Upper lobe of left lung (tissue), 4 donors: ENCODE measurements around the gene THNSL1.

Experiments
- EP300 ChIP-seq, 4 donors: sonication (generic); formaldehyde crosslinking; IDR thresholded peaks; one replicate each; pipeline ENCODE4 v1.5.1; 2017; ENCODE audit warnings: antibody characterized with exemption in 4 of 4, control low read depth in 2 of 4
- POLR2A ChIP-seq, 4 donors: fragments of 450-650 bp; IDR thresholded peaks; one replicate each; pipeline ENCODE4 v1.5.1; 2016 to 2017; ENCODE audit warnings: antibody characterized with exemption in 4 of 4, mild to moderate bottlenecking in 2 of 4
- TF ChIP-seq, protein P1 (sequence below), 6 experiments: fragments of 450-650 bp in 4 of 6; fragments of 200-600 bp in 2 of 6; sonication (generic) in 2 of 6; IDR thresholded peaks; one replicate each; pipeline ENCODE4 v1.5.1; 2016 to 2019; ENCODE audit warnings: antibody characterized with exemption in 6 of 6

DNA sequence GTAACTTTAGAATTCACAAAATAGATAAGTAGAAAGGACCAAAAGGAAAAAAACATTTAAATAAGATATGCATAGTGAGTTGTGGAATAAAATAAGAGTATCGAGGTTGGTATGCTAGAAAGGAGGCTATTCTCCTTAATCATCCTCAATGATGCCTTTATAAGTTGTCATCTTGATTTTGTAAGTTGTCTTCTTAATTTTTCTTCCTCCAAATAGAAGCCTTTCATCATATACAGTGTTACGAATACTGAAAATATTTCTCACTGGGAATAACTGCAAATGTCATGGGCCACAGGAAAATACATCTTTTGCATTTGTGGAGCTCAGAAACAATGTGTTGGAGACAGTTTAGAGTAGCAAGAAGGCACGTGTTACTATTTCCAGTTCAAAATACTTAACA, 32.5 kb upstream of the THNSL1 start:
- TF ChIP-seq EP300 (IDR thresholded peaks at IDR 0.05) (no peak), POLR2A (IDR thresholded peaks at IDR 0.05) (no peak)
- TF ChIP-seq, protein P1, sequence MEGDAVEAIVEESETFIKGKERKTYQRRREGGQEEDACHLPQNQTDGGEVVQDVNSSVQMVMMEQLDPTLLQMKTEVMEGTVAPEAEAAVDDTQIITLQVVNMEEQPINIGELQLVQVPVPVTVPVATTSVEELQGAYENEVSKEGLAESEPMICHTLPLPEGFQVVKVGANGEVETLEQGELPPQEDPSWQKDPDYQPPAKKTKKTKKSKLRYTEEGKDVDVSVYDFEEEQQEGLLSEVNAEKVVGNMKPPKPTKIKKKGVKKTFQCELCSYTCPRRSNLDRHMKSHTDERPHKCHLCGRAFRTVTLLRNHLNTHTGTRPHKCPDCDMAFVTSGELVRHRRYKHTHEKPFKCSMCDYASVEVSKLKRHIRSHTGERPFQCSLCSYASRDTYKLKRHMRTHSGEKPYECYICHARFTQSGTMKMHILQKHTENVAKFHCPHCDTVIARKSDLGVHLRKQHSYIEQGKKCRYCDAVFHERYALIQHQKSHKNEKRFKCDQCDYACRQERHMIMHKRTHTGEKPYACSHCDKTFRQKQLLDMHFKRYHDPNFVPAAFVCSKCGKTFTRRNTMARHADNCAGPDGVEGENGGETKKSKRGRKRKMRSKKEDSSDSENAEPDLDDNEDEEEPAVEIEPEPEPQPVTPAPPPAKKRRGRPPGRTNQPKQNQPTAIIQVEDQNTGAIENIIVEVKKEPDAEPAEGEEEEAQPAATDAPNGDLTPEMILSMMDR (IDR thresholded peaks at IDR 0.05) = no peak
